ENCODE data around the gene SLC38A3. TPM values are rescaled to one million over a fixed set of nuclear protein-coding genes. Genes with fewer than 3 reads are reported as not detected.

SLC38A3 gene
- total RNA-seq, 1 experiment from 2014 or later, result 6.0 TPM

DNA sequence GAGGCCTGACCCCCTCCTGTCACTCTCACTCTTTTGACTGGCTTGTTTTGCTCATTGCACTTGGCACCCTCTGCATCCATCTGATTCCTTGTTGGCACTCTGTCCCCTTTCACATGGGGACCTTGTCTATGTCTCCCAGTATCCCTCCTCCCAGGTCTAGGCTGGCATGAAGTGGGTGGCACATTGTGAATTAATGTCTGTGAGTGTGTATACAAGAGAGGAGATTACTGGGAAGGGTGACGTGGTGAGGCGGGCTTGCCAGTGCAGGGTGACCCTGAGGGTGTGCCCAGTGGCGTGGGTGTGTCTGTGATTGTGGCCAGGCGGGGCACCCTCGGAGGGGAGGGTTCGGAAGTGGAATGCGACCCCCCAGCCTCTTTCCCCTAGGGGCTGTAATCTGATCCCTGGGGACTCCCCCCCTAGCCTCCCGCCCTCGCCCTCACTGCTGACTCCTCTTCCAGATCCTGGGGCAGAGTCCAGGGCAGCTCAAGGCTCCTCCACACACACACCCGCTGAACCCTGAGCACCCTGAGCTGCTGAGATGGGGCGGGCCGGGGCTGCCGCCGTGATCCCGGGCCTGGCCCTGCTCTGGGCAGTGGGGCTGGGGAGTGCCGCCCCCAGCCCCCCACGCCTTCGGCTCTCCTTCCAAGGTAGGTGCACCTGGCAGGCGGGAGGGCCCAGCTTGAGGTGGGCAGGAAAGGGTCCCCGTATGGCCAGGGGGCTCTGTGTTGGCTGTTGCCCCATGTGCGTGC is 63.8 kb downstream of the SLC38A3 start, which contains the start of gene SEMA3B:
Gene SEMA3B (plus strand): TSS at position 445 of the 749 bp plus-strand sequence. CDS start 94 bp downstream, at position 539.
- Histone ChIP-seq H3K9me3 (ENCODE audit: control insufficient read depth, insufficient read depth, low read depth, low read length) (no peaks in the 10 kb centered on the region), H3K27ac (ENCODE audit: low read length) (no peak within 1 kb of the TSS), H3K36me3 (ENCODE audit: control insufficient read depth, insufficient read depth, low read length) (no peaks in the 10 kb centered on the region), H3K27me3 (ENCODE audit: control insufficient read depth, insufficient read depth, low read length) (no peaks in the 10 kb centered on the region), H3K4me3 (ENCODE audit: low read depth in 2 of 2, low read length in 2 of 2) (no peak within 1 kb of the TSS), H3K4me1 (ENCODE audit: control insufficient read depth, insufficient read depth, low read length) (peaks cover 8% of the 10 kb centered on the region)
- TF ChIP-seq POLR2AphosphoS5 (IDR thresholded peaks at IDR 0.05; ENCODE audit: low read depth, low read length) (no peak), TCF7L2 (IDR thresholded peaks at IDR 0.05; ENCODE audit: low read depth, low read length) (no peak), SIN3A (IDR thresholded peaks at IDR 0.05; ENCODE audit: borderline replicate concordance, insufficient read depth, low read depth, low read length) (no peak)
- TF ChIP-seq, protein P1, sequence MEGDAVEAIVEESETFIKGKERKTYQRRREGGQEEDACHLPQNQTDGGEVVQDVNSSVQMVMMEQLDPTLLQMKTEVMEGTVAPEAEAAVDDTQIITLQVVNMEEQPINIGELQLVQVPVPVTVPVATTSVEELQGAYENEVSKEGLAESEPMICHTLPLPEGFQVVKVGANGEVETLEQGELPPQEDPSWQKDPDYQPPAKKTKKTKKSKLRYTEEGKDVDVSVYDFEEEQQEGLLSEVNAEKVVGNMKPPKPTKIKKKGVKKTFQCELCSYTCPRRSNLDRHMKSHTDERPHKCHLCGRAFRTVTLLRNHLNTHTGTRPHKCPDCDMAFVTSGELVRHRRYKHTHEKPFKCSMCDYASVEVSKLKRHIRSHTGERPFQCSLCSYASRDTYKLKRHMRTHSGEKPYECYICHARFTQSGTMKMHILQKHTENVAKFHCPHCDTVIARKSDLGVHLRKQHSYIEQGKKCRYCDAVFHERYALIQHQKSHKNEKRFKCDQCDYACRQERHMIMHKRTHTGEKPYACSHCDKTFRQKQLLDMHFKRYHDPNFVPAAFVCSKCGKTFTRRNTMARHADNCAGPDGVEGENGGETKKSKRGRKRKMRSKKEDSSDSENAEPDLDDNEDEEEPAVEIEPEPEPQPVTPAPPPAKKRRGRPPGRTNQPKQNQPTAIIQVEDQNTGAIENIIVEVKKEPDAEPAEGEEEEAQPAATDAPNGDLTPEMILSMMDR (IDR thresholded peaks at IDR 0.05), result no peak
- TF ChIP-seq, protein P2, sequence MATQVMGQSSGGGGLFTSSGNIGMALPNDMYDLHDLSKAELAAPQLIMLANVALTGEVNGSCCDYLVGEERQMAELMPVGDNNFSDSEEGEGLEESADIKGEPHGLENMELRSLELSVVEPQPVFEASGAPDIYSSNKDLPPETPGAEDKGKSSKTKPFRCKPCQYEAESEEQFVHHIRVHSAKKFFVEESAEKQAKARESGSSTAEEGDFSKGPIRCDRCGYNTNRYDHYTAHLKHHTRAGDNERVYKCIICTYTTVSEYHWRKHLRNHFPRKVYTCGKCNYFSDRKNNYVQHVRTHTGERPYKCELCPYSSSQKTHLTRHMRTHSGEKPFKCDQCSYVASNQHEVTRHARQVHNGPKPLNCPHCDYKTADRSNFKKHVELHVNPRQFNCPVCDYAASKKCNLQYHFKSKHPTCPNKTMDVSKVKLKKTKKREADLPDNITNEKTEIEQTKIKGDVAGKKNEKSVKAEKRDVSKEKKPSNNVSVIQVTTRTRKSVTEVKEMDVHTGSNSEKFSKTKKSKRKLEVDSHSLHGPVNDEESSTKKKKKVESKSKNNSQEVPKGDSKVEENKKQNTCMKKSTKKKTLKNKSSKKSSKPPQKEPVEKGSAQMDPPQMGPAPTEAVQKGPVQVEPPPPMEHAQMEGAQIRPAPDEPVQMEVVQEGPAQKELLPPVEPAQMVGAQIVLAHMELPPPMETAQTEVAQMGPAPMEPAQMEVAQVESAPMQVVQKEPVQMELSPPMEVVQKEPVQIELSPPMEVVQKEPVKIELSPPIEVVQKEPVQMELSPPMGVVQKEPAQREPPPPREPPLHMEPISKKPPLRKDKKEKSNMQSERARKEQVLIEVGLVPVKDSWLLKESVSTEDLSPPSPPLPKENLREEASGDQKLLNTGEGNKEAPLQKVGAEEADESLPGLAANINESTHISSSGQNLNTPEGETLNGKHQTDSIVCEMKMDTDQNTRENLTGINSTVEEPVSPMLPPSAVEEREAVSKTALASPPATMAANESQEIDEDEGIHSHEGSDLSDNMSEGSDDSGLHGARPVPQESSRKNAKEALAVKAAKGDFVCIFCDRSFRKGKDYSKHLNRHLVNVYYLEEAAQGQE (IDR thresholded peaks at IDR 0.05; ENCODE audit: insufficient read depth in 1 of 2, low read depth in 2 of 2, low read length in 1 of 2), result no peak
- POLR2A ChIA-PET, result no interaction called here
- in situ Hi-C loops (cut with HindIII; ENCODE audit: low pct_unique_long_range_greater_than_20kb, low sequenced_read_pairs) (no loop called here), intact Hi-C loops (cut with micrococcal nuclease; ENCODE audit: unreplicated experiment) (loop anchor here (10.0 kb wide), 1 partner anchor 74 kb away; the partner anchor contains the start of gene GNAT1)
- no peak for DNase-seq (ENCODE audit: low read depth, low spot score)
- no peak; the same call in 1 of the 2 replicates for ATAC-seq
- no TSS peak for BruUV-seq (replicated peaks)
- CTCF ChIA-PET, result no interaction called here

DNA sequence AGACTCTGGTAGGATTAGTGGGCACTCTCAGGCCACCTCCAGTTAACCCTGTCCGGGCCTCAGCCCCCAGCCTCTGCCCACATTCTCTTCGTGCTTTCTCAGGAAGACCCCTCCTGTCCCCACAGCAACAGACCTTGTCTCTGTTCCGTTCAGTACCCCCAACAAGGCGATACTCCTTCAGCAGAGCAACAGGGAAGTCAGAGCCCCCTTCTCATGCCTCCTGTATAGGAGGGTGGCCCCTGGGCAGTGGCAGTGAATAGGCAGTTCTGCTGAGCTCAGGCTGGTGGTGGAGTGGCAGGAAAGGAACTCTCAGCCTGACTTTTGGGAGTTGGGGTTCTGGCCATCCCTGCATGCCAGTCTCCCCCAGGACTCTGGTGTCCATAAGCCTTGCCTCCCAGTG is 64.4 kb downstream of the SLC38A3 start:
- no TSS peak for BruUV-seq (replicated peaks)
- Histone ChIP-seq H3K27me3 (ENCODE audit: control insufficient read depth, insufficient read depth, low read length) (no peaks in the 10 kb centered on the region), H3K36me3 (ENCODE audit: control insufficient read depth, insufficient read depth, low read length) (no peaks in the 10 kb centered on the region), H3K9me3 (ENCODE audit: control insufficient read depth, insufficient read depth, low read depth, low read length) (no peaks in the 10 kb centered on the region), H3K4me3 (ENCODE audit: low read depth in 2 of 2, low read length in 2 of 2) (no peak overlapping the region), H3K4me1 (ENCODE audit: control insufficient read depth, insufficient read depth, low read length) (peaks cover 8% of the 10 kb centered on the region), H3K27ac (ENCODE audit: low read length) (no peak overlapping the region)
- in situ Hi-C loops (cut with HindIII; ENCODE audit: low pct_unique_long_range_greater_than_20kb, low sequenced_read_pairs), result no loop called here
- intact Hi-C loops (cut with micrococcal nuclease; ENCODE audit: unreplicated experiment), result loop anchor here (10.0 kb wide), 1 partner anchor 75 kb away; the partner anchor contains the start of gene GNAT1
- ChIA-PET POLR2A (no interaction called here), CTCF (no interaction called here)
- DNase-seq (ENCODE audit: low read depth, low spot score) (no peak), ATAC-seq (no peak)
- TF ChIP-seq, protein P2 (IDR thresholded peaks at IDR 0.05; ENCODE audit: insufficient read depth in 1 of 2, low read depth in 2 of 2, low read length in 1 of 2), result no peak
- TF ChIP-seq, protein P1 (IDR thresholded peaks at IDR 0.05), result no peak

Data from Panc1 (cell line).